Skin epidermis (tissue), 12 donors: ENCODE data around the gene CDH16.

Source experiments
- H3K27ac ChIP-seq, 21 experiments: fragments of 200-600 bp; sonication (generic) in 11 of 21; one replicate each; pipeline ENCODE4 v1.5.0; 2020; ENCODE audit warnings: mild to moderate bottlenecking in 3 of 21, inconsistent platforms in 2 of 21, moderate library complexity in 2 of 21
- H3K4me3 ChIP-seq, 7 experiments: fragments of 200-600 bp; sonication (generic) in 2 of 7; one replicate each; pipeline ENCODE4 v1.5.0; 2020; ENCODE audit warnings: inconsistent platforms in 2 of 7, mild to moderate bottlenecking in 2 of 7, moderate library complexity in 1 of 7

The CDH16 gene

DNA sequence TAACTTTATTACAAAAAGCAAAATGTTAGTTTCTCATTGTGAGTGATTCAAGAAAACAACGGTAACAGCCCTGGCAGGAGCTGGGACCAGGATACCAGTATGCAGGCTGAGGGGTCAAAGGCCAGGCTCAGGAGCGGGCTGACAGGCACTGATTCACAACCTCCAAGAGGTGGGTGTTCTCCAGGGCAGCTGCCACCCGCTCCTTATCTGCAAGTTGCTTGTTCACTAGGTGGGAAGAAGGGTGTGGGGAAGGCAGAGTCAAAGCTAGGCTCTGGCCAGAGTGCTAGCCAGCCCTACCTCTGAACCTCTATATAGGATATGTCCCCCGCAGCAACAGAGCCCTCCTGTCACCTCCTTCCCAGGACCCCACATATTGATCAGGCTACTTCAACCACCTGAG, 13.4 kb upstream of the CDH16 start:
- no peak overlapping the region for H3K27ac ChIP-seq

DNA sequence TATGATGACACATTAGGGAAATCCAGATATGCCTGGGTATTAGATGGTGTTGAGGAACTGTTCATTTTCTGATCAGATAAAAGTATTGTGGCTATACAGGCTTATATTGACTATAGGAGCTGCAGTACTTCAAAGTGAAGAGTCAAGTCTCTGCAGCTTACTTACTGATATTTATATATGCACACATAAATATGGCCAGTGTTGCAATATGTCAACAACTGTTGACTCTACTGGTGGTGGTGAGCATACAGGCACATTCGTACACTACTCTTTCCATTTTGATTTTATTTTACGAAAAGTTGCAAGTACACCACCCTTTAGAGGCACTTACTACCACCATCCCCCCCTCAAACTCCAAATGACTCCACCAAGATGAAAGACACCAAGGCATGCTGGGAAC, 13.0 kb upstream of the CDH16 start:
- H3K27ac ChIP-seq: no peak overlapping the region

More for the DNA sequence above, 13.4 kb upstream of the CDH16 start:
- no peak overlapping the region for H3K4me3 ChIP-seq

DNA sequence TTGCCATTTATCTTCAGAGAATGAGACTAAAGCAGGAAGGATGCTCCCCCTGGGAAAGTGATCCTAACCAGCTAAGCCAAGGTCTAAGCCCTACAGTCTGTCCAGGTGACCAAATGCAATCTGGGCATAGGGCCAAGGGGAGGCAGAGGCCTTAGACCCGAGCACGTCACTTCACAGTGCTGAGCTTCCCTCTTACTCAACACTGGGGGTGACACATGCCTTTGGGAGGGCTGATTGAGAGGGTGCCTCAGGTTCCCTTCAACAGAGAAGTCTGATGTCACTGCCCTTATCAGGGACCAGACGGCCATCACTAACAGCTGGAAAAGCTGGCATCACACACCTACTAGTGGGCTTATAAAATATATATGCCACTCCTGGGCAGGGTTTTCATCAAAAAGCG, 11.5 kb upstream of the CDH16 start:
- H3K27ac ChIP-seq: no peak overlapping the region
- H3K4me3 ChIP-seq: no peak overlapping the region

More for the DNA sequence above, 13.0 kb upstream of the CDH16 start:
- H3K4me3 ChIP-seq: no peak overlapping the region

DNA sequence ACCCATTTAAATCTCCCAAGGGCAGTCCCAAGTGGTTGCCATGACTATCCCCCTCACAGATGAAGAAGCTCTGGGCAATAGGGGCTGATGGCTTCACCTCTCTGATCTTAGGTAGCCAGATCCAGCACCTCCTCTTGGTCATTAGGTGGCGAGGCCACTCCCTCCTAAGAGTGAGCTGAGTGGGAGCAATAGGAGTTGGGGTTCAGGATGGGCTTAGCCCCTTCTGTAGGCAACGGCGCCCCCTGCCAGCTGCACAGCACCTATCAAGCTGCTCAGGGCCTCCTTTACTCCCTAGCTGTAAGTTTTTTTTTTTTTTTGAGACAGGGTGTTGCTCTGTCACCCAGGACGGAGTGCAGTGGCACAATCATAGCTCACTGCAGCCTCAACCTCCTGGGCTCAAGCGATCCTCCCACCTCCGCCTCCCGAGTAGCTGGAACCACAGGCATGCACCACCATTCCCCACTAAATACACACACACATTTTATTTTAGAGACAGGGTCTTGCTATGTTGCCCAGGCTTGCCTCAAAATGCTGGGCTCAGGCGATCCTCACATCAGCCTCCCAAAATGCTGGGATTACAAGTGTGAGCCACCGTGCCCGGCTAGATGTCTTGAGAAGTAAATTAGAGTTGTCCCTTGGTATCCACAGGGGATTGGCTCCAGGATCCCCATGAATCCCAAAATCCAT, 10.2 kb upstream of the CDH16 start:
- no peak overlapping the region for H3K4me3 ChIP-seq
- H3K27ac ChIP-seq: peak overlapping the region in 2 of 21 experiments; percentile 29 to 51

DNA sequence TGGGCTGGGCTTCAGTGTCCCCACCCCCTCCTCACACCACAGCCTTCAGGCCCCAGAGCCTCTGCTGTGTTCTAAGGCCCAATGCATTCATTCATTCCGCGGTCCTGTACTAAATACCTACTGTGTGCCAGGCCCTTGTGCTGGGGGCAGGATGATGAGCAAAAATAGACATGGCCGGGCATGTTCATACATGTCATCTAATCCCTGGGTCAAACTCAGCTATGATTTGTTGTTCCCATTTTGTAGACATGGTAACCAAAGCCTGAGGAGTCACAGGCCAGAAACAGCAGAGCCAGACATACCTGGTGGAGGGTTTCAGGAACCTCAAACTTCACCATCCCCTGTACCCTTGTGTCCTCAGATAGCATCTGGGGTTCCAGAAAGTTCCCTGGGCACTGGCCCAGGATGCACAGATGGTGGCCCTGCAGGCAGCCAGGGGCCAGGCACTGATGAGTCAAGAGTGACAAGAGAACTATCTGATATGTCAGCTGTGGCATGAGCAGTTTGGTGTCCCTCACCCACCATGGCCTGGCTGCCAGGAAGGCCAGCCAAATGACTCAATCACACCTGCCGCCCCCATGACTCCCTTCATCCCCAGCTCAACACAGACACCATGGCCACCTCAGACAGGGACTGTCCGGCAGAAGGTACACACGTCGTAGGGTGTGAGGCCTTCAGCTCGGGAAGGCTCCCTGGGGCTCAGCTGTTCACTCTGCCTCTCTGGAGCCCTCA, 9.4 kb upstream of the CDH16 start:
- H3K4me3 ChIP-seq: no peak overlapping the region
- H3K27ac ChIP-seq: peak overlapping the region in 4 of 21 experiments; percentile 10 to 51 (median 24)

DNA sequence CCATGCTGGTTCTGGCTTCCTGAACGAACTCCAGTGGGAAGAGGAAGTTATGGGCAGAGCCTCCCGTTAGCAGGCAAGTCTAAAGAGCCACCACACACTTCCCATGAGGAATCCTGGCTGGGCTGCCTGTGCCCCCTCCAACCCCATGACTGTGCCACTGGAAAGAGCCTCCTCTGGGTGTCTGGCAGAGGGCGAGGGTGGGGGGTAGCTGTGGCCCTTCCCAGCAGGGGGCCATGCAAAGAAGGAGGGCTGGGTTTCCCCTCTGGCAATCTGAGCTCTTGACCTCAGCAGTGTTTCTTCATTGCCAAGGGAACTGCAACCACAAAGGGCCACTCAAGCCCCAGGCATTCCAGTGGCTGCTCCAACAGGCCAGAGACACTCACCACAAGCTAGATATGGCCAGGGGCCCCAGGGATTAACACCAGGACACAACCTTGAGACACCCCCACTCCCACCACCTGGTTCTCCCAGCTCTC, 8.3 kb upstream of the CDH16 start:
- peak overlapping the region in 5 of 21 experiments; percentile 10 to 38 (median 18) for H3K27ac ChIP-seq
- H3K4me3 ChIP-seq: no peak overlapping the region

DNA sequence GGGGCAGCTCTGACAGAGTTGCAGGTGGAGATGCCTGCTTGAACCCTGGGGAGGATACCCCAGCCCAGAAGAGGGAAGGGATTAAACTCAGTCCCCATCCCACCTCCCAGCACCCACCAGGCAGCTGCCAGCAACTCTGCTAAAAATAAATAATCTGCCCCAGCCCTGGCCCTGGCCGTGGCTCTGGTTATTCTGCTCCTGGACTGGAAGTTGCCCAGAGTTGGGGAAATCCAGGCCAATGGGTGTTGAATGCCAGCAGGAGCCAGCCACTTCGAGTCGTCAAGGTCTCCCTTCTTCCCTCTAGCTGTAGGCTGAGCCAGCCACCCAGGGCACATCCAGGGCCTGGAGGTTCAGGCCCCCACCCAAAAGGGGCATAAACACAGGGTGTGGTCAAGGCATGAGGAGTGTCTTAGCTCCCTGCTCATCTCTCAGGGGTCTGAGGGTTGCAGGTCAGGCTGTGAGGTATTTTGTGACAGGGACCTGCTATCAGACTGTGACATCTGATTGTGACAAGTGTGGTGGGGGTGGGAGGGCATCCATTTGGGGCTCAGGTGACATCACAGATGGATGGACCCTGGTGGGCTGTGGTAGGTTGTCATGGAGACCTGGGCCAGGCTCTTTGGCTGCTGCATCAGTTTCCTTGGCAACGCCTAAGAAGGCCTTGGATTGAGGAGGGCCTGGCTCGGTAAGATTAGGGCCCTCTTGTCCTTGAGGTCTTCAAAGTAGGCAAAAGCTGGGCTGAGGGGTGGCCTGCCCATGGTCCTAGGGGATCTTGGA, 7.7 kb upstream of the CDH16 start:
- peak overlapping the region in 9 of 21 experiments; percentile 10 to 62 (median 23) for H3K27ac ChIP-seq
- H3K4me3 ChIP-seq: no peak overlapping the region

DNA sequence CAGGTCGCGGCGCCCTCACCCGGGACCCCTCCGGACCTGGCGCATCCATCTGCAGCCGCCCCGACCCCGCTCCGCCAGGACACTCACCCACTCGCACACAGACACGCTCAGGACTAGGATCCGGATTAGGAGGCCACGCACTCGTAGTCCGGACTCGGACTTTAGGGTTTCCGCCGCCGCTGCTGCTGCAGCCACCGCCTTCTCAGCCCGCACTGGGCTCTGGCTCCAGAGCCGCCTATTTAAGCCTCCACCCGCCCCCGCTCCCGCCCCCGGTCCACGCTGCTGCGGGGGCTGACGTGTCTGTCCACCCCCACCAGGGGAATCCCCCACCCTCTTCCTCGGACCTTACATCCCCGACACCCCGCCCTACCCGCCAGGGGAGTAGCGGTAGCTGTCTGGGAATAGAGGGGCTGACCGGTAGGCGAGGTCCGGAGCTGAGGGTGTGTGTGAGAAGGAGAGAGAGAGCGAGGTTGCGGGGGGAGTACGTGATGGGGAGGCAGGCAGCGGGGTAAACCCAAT, 6.7 kb upstream of the CDH16 start, which contains the start of gene RRAD:
RRAD (minus strand) TSS at position 214 of the 519 bp plus-strand sequence. CDS start 356 bp downstream, outside the sequence.
- Histone ChIP-seq H3K27ac (peak within 1 kb of the TSS in 9 of 21 experiments; percentile 10 to 62 (median 29)), H3K4me3 (peak within 1 kb of the TSS; percentile 17 to 38 (median 27))

DNA sequence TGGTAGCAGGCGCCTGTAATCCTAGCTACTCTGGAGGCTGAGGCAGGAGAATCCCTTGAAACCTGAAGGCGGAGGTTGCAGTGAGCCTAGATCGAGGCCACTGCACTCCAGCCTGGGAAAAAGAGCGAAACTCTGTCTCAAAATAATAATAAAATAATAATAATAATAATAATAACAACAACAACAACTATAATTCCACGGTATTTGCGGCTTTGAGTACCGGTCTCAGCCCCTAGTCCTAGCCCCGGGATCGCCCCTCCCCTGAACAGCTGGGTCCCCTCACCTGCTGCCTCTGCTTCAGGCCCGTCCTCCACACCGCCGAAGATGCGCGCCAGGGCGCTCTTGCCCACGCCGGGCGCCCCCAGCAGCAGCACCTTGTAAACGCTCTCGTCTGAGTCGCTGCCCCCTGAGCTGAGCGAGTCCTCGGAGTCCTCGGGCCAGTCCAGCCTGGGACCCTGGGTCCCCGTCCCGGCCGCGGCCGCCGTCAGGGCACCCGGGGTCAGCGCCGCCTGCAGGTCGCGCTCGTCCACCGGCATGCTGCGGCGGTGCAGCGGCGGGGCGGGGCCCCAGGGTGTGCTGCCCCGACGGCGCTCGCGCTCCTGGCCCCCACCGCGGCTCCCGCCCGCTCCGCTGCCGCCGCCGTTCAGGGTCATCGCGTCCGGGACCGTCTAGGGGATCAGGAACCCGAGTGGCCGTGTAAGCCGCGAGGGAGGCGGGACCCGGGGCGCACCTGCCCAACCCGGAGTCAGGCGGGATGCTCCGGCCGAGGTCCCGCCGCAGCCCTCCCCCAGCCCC, 6.0 kb upstream of the CDH16 start:
- peak overlapping the region in 5 of 21 experiments; percentile 8 to 45 (median 23) for H3K27ac ChIP-seq
- peak overlapping the region; percentile 17 to 38 (median 27) for H3K4me3 ChIP-seq

DNA sequence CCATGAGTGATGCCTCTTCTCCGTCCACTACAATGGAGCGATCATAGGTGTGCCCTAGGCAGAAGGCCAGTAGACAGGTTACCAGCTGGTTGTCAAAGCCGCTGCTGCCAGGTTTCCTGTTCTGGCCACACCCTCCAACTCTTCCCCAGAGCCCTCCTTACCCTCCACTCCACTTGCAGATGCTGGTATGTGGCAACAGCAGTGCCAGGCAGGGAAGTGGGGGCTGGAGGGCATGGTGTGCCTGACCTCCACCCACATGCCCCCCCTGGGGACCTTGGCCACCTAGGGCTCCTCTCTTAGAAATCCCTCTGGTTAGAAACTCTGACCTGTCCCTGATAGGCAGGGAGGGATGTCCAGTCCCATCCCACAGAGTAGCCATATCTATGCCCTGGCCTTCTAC, 5.2 kb upstream of the CDH16 start:
- no peak overlapping the region for H3K4me3 ChIP-seq
- no peak overlapping the region for H3K27ac ChIP-seq

DNA sequence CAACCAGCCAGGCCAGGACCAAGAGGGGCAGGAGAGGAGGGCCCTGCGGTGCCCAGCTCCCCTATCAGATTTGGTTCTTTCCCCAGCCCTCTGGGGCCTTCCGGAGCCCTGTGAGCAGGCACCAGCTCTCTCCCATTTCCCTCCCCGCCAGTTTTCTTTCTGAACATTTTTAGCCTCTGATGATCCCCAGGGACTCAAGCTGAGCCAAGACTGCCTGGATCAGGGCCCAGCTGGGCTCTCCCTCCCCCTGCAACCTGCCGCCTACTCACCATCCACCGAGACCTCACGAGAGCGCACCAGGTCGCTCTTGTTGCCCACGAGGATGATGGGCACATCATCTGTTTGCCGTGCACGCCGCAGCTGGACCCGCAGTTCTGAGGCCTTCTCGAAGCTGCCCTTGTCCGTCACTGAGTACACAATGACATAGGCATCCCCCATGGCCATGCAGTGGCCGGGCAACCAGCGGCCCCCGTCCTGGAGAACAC, 4.6 kb upstream of the CDH16 start:
- Histone ChIP-seq H3K27ac (no peak overlapping the region), H3K4me3 (no peak overlapping the region)

DNA sequence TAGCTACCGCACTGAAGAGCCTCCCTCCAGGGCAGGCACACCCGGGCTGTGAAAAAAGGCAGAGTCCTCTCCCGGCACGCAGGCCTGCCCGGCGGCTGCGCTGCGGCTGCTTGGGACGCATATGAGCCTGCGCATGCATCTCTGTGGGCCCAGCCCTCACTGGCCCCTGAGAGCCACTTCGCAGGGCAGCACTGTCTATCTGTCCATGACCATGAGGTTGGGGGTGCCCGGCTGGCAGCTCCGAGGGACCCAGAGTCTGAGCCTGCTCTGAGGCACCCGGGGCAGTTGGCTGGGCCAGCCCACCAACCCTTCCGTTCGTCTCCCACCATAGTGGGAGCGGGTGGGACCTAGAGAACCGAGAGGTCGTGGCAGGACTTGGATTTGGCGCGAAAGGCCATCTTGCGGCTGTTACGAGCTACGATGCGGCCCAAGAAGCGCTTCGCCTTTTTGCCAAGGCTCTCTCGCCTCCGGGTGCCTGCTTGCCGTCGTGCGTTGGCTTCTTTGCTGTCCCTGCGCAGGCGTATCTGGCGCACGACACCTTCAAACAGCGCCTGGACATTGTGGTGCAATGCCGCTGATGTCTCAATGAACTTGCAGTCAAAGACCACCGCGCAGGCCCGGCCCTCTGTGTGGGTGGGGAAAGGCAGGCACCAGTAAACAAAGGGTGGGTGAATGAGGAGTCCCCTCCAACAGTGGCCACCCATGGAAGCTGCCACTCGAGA, 3.2 kb upstream of the CDH16 start:
- Histone ChIP-seq H3K27ac (no peak overlapping the region), H3K4me3 (no peak overlapping the region)

DNA sequence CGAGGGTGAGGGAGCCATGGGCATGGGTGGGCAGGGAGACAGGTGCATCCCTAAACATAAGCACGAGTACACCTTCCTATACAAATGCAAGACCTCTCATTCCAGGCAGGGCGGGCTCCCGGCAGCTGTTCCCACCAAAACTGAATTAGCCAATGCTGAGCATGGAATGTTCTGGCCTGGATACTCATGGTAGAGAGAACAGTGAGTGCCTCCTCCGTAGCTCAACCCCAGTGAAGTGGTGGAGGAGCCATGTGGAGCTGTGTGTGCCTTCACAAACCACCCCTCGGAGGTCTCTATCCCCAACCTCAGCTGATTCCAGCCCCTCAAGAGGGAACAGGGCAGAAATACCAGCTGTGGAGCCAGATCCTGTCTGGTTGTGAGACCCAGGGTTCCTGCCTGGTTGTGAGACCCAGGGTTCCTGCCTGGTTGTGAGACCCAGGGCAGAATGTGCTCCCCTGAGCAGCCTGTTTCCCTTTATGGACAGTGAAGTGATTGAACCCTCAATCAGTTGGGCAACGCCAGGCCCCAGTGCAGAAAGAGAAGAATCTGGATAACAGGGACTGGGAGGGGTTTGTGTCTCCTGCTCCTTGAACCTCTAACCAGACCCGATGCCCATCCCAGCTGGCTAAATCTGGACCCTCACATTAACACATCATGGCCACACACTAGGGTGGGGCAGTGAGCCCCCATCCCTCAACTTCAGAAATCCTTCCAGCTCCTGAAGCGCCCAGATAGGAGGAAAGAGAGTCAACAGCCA, 2.4 kb upstream of the CDH16 start:
- Histone ChIP-seq H3K27ac (no peak overlapping the region), H3K4me3 (no peak overlapping the region)

DNA sequence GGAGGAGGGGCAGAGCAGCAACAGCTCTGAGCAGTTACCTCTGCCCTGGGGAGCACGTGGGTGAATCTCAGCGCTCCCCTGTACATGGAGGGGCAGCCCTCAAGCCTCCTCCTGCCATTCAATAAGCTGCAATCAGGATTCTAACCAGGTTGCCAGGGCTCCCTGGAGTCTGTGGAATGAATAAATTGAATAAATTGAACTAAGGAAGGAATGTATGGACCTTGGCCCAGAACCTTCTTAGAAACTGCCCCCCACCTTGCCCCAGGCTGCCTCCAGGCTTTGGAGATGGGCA, 1.6 kb upstream of the CDH16 start:
- Histone ChIP-seq H3K27ac (no peak overlapping the region), H3K4me3 (no peak overlapping the region)

DNA sequence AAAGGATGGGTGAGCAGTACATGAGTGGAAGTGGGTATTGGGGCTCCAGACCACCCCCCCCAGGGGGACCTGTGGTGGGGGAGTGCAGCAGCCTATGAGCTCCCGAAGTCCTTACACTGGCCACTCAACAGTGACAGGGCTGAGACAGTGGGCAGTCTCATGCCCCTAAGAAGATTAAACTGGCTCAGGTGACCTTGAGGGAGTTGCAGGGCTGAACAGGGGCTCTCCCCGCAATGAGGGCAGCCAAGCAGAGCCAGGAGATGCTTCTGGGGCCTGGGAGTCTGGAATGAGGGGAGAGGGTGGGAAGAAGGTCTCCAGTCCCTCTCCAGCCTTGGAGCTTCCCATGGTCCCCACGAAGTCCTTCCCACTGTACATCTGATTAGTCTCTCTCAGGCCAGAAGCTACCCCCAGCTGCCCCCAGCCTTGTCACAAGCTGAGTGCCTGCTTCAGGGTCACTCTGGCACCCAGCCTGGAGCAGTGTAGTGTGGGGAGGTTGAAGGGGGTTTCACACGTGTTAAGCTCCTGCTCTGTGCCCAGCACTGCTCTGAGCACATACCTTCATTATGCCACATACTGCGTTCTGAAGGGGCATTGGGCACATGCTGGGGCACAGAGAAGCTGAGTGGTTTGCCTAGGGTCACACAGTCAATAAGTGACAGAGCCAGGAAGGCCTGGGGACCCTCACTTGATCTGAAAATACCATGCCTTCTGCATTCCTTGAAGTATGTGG, 1.0 kb upstream of the CDH16 start:
- no peak overlapping the region for H3K27ac ChIP-seq
- no peak overlapping the region for H3K4me3 ChIP-seq

DNA sequence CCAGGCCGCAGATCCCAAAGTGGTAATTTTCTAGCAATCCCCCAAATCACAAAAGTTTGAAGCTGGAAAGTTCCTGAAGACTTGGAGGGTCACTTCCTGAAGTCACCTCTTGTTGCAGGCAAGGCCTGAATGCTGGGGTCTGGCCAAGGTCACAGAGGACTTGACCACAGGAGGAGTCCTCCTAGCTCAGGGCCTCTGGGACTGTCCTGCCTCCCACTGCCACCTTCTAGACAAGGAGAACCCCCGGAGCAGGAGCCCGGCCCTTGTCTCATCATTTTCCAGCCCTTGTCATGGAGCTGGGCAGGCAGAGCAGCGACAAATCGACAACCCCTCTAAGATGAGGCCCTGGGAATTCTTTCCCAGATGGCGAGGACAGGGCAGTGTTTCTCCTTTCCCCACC, 330 bp downstream of the CDH16 start:
- Histone ChIP-seq H3K4me3 (no peak overlapping the region), H3K27ac (no peak overlapping the region)

DNA sequence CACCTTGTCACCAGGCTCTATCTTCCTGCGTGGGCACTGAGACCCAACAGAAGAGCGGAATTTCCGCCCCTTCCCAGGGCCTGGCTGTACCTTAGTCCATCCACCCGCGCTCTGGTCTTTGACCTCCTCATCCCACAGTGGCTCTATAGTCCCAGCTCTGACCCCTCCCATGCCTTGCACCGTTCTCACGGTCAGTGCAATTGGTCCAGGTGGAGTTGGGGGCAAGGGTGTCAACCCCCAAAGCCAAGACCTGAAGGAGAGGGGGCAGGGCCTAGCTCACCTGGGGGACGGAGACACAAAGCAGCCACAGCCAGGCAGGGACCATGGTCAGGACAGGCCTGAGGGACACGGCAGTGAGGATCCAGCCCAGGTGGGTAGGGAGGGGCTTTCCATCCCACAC, 944 bp downstream of the CDH16 start:
- Histone ChIP-seq H3K4me3 (no peak overlapping the region), H3K27ac (no peak overlapping the region)
